Measurements from ENCODE around the gene GNAT2. TPM values are rescaled to one million over a fixed set of nuclear protein-coding genes. Genes with fewer than 3 reads are reported as not detected.

Gene GNAT2
- total and polyA plus RNA-seq, 7 donors: 0.10 TPM; not detected in 6

- no peaks in the 10 kb centered on the region for H3K27me3 ChIP-seq
- H3K4me3 ChIP-seq: no peak overlapping the region
- WGBS, 2 donors: 59 to 78% methylated on average over 2 of the region's 2 CpGs
- peaks cover 0 to 8% (median 0%) of the 10 kb centered on the region in 4 donors for H3K36me3 ChIP-seq
- no peak for DNase-seq
- intact Hi-C loops (cut with DNase I): loop anchor here (5.0 kb wide), 1 partner anchor 334 kb away; no protein-coding TSS in a partner anchor
- H3K27ac ChIP-seq: no peak overlapping the region
- TF ChIP-seq POLR2AphosphoS5 (IDR thresholded peaks at IDR 0.05) (no peak), CTCF (IDR thresholded peaks at IDR 0.05) (no peak), POLR2A (IDR thresholded peaks at IDR 0.05) (no peak), EP300 (IDR thresholded peaks at IDR 0.05) (no peak)
- H3K4me1 ChIP-seq: peaks cover 0 to 25% (median 19%) of the 10 kb centered on the region in 4 donors
- no peaks in the 10 kb centered on the region for H3K9me3 ChIP-seq
Measured at GRCh38 chr1:109653306-109653705, 33.9 kb upstream of the GNAT2 start.

- H3K4me3 ChIP-seq: no peak overlapping the region
- peaks cover 0 to under 1% (median 0%) of the 10 kb centered on the region in 4 donors for H3K36me3 ChIP-seq
- DNase-seq: no peak
- no peaks in the 10 kb centered on the region for H3K27me3 ChIP-seq
- 23 to 53% methylated on average over 2 of the region's 2 CpGs for WGBS, 2 donors
- peaks cover 0 to 25% (median 19%) of the 10 kb centered on the region in 4 donors for H3K4me1 ChIP-seq
- TF ChIP-seq POLR2AphosphoS5 (IDR thresholded peaks at IDR 0.05): no peak
- no peak for TF ChIP-seq POLR2A (IDR thresholded peaks at IDR 0.05)
- TF ChIP-seq CTCF (IDR thresholded peaks at IDR 0.05): no peak
- TF ChIP-seq EP300 (IDR thresholded peaks at IDR 0.05): no peak
- intact Hi-C loops (cut with DNase I): loop anchor here (5.0 kb wide), 1 partner anchor 335 kb away; no protein-coding TSS in a partner anchor
- H3K9me3 ChIP-seq: no peaks in the 10 kb centered on the region
- H3K27ac ChIP-seq: no peak overlapping the region
Measured at GRCh38 chr1:109652402-109652801, 33.0 kb upstream of the GNAT2 start.

GRCh38 chr1:109650609-109651008 lies 31.2 kb upstream of the GNAT2 start:
- no peaks in the 10 kb centered on the region for H3K36me3 ChIP-seq
- H3K27me3 ChIP-seq: no peaks in the 10 kb centered on the region
- DNase-seq: no peak
- intact Hi-C loops (cut with DNase I): loop anchor here (5.0 kb wide), 1 partner anchor 337 kb away; no protein-coding TSS in a partner anchor
- H3K9me3 ChIP-seq: no peaks in the 10 kb centered on the region
- no peak overlapping the region for H3K4me3 ChIP-seq
- H3K27ac ChIP-seq: no peak overlapping the region
- TF ChIP-seq EP300 (IDR thresholded peaks at IDR 0.05) (no peak), POLR2A (IDR thresholded peaks at IDR 0.05) (no peak), CTCF (IDR thresholded peaks at IDR 0.05) (no peak), POLR2AphosphoS5 (IDR thresholded peaks at IDR 0.05) (no peak)
- WGBS, 2 donors: 95 to 97% methylated on average over 3 of the region's 3 CpGs
- peaks cover 0 to 14% (median 12%) of the 10 kb centered on the region in 4 donors for H3K4me1 ChIP-seq

GRCh38 chr1:109649491-109649914 lies 30.1 kb upstream of the GNAT2 start:
- no peaks in the 10 kb centered on the region for H3K27me3 ChIP-seq
- DNase-seq: no peak
- H3K9me3 ChIP-seq: no peaks in the 10 kb centered on the region
- TF ChIP-seq POLR2AphosphoS5 (IDR thresholded peaks at IDR 0.05) (no peak), EP300 (IDR thresholded peaks at IDR 0.05) (no peak), POLR2A (IDR thresholded peaks at IDR 0.05) (no peak), CTCF (IDR thresholded peaks at IDR 0.05) (no peak)
- no peaks in the 10 kb centered on the region for H3K36me3 ChIP-seq
- 66 to 72% methylated on average over 4 of the region's 4 CpGs for WGBS, 2 donors
- peaks cover 0 to 3% (median 2%) of the 10 kb centered on the region in 4 donors for H3K4me1 ChIP-seq
- H3K27ac ChIP-seq: no peak overlapping the region
- intact Hi-C loops (cut with DNase I): no loop called here
- H3K4me3 ChIP-seq: no peak overlapping the region

- WGBS, 2 donors: 51 to 61% methylated on average over 10 of the region's 10 CpGs
Measured at GRCh38 chr1:109644670-109645069, 25.3 kb upstream of the GNAT2 start.

More at GRCh38 chr1:109644670-109645069, 25.3 kb upstream of the GNAT2 start:
- intact Hi-C loops (cut with DNase I): loop anchor here (5.0 kb wide), 3 partner anchors 43 to 338 kb away; partner anchors contain the start of genes AHCYL1 and GSTM1
- H3K27me3 ChIP-seq: no peaks in the 10 kb centered on the region
- H3K4me3 ChIP-seq: no peak overlapping the region
- H3K4me1 ChIP-seq: peaks cover 0 to 10% (median 8%) of the 10 kb centered on the region in 4 donors
- H3K27ac ChIP-seq: no peak overlapping the region
- TF ChIP-seq CTCF (IDR thresholded peaks at IDR 0.05) (no peak), POLR2AphosphoS5 (IDR thresholded peaks at IDR 0.05) (no peak), POLR2A (IDR thresholded peaks at IDR 0.05) (no peak), EP300 (IDR thresholded peaks at IDR 0.05) (no peak)
- H3K36me3 ChIP-seq: no peaks in the 10 kb centered on the region
- H3K9me3 ChIP-seq: no peaks in the 10 kb centered on the region
- DNase-seq: no peak
